ENCODE data around the gene NRN1.

Gene NRN1

DNA sequence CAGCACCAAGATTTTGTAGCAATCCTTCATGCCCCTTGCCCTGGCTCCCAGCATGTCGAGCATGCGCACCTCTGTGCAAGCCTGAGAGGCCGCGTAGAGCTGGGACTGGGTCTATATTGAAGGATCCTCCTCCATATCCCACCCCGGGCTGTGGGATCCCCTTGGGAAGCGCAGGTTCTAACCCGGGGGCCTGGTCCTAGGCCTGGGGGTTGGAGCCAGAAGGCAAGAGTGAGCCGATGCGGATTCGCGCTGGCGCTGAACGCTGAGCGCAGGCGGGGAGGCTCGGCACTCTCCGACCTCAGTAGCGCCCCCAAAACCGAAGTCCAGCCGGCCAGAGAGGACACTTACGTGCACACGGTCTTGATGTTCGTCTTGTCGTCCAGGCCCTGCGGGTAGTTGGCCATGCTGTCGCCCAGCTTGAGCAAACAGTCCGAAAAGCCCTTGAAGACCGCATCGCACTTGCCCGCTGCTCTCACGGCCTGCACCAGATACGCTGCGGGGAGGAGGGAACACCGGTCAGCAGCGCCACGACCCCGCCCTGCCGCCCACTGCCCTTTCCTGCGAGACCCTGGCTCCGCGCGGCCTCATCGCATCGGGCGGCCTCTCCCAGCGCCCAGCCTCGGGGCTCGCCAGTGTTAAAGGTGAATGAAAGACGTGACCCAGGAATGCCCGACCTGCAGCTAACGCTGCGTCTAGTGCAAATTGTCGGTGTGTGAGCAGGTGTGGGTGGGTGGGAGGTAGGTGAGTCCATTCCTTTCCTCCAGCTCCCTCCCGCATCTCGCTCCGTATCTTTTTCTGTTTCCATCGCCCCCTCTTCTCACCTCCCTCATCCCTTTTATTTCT lies 4.5 kb downstream of the NRN1 start:
- peak in 1 of 2 experiments; percentile 13 for DNase-seq

DNA sequence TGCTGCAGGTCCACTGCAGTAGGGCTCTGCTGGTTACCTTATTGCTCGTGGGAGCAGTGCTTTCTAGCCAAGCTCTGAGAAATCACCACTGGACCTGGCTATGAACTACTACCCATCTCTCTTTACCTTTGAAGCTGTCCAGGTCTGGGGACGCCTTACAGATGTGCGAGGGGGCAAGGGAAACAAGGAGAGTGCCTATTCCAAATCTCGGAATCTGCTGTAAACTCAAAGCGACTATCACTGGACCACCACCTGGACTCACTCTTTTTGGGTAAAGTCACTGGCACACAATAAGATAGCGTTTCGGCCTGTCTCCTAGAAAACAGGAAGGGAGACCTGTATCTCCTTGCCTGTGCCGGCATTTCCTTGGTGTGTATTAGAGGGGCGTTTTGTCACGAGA lies 5.3 kb downstream of the NRN1 start:
- DNase-seq: no peak

DNA sequence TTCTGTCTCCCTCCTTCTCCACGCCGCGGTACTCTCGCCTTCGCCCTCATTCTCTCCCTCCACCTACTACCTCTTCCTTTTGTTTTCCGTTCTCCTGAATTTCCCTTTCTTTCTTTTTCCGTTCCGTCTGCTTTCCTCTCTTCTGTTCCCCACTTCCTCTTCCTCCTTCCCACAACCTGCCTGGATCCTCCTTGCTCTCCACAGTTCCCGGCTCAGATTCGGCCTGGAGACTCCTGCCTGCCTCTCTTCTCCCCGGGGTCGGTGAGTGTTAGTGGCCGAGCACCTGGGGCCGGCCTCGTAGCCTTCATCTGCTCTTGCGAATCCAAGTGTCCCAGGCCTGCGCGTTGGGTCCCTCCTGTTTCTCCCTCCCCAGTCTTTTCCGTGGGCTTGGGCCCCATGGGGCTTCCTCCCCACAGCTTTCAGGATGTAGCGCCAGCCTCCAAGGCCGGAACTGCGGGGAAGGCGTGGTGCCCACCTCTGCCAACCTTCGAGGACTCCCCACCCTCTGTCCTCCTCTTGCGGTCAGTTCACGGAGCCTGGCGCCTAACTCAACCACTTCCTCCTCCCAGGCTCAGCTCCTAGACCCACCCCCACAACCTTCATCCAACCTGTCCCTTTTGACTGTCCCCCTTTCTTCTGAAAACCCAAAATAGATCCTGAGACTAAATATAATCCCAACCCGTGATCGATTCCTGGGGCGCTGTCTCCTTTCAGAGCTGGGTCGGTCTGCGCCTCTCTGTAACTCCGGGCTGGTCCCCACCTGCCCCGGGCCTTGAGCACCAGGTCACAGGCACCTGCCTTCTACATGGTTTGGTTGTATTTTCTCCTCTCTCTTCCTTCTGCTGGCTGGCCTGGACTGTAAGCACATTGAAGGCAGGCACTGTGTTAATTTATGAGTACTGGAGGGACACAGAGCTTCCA lies 6.8 kb downstream of the NRN1 start:
- DNase-seq: no peak

DNA sequence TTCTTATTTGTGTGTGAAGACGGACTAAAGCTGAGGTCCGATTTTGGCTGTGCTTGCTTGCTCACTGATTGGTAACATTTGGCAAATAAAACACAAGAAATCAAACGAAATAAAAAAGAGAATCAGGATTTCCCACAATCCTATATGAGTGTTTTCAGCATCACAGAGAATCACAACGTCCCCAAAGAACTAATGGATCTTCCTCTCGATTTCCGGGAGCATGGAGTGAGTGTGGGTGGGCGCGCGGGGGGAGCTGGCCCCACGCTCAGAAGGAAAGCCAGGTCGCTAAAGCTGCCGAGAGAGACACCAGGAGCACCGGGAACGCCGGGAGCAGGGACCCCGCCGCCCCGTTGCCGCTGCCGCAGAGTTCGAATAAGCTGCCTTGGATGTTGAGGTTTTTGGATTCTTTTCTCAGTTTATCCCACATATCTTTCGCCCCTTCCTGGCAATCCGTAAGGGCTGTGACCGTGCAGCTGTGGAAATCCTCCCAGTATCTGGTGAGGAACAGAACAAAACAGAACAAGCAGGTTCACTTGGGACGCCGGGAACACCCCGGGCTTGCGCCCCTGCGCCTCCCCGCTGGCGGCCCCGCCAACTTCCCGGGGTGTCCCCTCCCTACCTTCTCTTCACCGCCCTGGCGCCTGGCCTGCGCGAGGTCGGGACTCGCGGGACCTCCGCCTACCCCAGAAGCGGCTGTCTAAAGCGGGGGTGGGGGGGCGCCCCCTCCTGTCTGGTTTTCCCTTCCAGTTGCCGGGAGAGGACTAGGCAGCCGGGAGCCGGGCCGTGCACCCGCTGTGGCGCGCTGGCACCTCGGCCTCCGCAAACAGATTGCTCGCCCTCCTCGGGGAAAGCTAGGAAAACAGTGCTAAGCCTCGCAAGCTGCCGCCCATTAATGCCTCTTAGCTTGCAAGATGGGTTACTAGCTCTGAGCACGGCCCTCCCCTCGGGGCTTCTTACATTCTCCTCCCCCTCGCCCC lies 7.7 kb downstream of the NRN1 start:
- no peak for DNase-seq

DNA sequence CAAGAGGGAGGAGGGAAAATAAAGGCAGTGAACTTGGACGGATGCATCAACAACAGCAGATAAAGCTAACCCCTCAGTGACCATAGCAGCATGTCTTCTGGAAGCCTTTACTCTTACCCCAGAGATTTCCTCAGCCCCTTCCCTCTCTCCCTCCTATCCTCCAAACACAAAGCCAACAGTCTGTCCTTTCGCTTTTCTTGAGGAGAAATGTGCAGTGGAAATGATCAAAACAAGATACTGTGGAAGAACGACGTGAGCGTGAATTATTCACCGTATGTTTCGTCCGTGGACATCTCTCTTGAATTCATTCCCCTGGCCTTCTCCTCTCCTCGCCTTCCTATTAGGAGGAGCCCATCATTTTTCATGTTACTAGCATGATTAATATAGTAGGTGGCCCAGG lies 8.5 kb downstream of the NRN1 start:
- DNase-seq: no peak

DNA sequence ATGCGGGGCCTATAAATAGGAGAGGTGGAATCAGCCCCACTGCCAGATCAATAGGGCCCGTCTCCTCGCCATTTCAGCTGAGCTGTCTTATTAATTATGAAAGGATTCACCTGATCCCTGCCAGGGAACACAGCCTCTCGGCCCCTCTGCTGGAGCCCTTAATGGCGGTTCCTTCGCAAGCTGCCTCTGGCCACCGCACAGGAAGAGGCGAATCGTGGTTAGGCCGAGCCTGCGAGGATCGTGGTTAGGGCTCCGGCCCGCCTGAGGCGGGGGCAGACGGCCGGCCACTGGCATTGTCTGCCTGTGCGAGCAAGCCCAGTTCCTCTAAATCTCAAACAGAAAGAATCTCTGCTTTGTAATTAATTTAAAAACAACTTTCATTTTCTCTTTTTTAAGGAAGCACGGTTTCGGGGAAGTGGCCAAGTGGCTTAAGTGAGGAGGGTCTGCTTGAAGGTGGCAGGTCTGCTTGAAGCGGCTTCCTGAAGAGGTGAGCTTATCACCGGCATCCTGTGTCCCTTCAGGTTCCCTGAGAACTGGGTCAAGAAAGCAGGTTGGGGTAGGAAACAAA lies 9.2 kb downstream of the NRN1 start:
- peak in 1 of 2 experiments; percentile 7 for DNase-seq

DNA sequence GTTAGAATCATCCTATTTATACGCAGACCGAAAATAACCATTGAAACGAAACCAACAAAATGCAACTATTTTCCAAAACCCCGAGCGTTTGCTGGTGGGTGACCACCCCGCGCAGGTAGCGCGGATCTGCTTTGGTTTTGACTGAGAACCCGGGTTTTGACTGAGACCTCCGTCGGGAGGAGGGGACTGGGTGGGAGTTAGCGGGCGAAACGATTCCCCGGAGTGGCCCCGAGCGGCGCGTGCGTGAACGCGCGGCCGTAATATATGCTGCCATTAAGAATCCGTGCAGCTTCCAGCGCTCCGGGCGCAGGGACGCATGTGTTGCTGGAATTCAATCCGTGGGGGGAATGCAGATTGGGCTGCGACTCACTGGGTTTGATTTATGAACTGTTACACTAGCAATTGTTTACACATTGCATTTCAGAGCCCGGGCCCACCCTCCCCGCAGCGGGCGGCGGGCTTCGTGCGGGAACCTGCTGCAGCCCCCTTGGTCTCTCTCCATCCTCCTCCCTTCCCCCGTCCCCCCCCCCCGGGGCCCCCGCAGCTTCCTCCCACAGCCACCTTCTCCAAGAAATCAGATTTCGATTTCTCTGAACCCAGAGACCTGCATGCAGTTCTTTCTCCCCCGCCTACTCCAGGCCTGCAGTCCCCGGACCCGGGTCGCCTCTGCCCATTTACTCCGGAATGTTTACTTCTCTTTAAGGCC lies 9.9 kb downstream of the NRN1 start:
- no peak for DNase-seq

DNA sequence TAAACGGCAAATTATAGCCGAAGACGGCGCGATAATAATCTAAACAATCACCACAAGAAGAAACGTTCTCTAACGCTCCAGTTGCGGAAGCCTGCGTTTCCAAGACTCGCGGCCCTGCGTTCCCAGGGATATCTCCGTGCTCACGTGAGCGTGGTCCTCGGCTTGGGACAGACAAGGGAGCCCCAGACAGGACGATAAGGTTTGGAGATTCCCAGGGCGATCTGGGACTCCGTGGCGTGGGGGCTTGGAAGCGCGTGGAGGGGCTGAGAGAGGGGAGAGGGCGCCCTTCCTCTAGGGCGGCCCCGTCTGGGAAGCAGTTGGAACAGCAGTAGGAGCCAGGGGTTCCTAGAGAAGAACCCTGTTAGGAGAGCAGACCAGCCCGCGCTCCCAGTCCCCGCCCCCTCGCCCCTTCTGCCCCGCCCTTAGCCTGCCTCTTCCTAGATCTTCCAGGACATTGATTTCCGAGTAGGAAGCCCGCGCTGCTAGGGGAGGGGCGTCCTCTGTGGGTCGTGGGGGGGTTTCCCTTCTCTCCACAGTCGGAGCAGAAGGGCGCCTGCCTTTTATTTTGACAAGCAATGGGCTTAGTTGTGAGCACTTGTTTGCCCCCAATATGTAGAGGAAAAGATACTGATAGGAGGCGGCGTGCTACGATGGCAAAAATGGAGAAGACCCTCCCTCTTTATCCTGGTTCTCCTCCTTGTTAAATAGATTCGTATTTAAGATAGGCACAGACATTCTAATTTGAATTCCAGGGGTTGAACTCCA lies 10.6 kb downstream of the NRN1 start:
- DNase-seq: peak in 1 of 2 experiments; percentile 31

DNA sequence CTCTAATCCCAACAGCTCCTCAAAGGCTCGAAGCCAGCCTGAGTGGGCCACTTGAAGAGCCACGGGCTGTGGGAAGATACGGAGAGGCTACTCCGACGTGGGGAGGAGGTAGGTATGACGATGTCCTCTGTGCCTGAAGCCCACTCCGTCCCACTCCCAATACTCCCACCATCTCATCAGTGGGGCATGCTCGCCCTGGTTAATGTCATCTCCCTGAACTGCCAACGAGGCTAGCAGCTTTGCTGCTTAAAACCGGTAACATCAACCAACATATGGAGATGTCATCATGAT lies 11.1 kb downstream of the NRN1 start:
- no peak for DNase-seq

DNA sequence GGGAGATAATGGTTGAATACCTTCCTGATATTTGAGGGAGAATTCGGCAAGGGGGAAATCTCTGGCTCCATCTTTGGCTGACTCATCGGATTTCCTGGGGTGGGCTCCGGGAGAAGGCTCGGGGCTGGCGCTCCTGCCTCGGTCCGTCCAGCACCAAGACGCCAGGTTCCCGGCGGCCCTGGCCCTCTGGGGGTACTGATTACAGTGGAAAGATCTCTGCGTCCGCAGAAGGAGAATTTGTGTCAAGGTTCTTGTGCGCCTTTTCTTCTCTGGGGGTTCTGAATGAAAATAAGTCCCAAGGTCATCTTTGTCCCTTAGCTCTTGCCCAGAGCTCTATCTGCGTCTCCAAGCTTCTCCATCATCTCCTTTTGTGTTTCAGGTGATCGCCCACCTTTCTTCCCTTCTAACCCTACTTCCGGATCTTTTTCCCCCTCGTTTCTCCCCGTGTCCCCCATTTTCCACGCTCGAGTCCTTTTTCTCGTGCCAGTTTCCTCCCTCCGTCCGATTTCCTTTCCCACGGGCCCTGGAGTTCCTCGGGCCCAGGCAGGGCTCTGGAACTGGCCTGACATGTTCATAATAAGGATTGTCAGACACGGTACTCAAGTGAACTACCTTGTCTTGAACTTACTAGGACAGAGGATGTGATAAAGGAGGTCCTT lies 11.6 kb downstream of the NRN1 start:
- DNase-seq: no peak

DNA sequence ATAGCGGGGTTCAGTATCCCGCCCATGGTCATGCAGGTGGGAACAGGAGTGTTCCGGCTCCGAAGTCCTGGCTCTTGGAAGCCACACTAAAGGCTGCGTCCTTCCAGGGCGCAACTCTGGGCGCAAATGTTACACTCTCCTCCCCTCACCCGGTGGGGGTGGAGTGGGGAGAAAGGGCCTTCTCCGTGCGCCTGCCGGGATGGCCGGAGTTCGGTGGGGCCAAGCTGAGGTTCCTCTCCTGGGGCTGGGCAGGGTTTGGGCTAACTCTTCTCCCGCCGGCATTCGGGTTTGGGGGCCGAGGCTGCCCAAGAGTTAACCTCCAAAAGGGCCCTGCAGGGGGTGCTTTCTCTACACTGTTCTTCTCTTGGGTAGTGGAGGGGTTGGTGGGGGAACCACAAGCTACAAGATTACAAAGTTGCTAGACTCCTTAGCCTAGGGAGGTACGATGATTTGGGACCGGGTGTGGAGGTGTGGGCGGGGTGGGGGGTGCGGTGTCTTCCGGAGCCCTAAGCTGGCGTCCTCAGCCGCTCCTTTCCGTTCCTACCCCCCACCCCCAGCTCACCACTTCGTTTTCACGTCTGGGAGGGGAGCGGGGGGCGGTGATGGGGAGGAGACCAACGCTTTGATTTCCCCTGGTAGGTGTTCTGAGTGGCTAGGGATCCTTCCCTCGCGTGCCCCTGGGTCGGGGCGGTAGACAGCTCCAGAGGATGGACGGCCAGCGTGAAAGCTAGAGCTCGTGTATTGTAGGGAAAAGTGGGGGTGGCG lies 12.3 kb downstream of the NRN1 start:
- DNase-seq: no peak

DNA sequence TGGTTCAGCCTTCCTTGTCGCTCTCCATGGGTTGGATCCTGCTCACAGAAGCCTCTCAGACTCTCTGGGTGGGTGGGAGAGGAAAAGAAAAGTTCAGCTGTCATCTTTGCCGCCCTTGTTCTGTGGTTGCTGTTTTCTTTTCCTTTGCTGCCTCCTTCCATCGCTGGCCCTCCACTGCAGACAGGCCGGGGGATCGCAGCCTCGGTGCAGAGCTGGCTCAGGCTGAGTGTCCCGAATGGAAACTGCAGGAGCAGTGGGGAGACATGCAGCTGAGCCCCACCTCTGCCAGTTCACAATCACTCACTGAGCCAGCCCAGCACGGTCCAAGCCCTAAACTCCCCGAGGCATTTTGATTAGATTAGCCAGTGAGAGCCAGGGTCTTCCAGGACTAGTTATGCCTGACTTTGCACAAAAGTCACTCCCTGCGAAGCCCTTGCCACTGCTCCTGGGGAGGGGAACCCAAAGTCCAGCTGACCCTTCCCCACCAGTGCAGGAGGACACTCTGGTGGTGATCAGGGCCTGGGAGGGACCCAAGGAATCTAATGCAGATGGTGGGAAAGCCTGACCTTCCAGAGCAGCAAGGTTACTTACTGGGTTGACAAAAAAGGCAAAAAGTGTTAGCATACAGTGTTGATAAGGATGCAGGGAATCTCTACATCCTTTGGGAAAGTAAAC lies 14.0 kb downstream of the NRN1 start:
- DNase-seq: no peak

DNA sequence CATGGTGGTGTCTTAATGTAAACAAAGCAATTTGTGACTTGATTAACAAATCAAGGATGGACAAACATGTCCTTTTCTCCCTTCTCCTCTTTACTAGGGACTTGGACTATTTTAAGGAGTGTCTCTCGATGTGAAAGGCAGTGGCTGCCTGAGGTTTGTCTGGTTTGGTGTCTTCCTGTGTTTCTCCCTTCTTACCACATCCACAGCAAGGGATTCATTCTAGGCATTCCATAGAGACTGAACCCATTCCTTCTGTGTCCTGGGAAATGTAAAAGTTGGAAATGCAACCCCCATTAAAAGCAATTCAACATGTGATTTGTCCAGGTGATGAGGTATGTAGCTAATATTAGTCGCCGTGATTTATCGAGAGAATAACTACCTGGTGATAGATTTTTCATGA lies 15.9 kb downstream of the NRN1 start:
- DNase-seq: no peak

DNA sequence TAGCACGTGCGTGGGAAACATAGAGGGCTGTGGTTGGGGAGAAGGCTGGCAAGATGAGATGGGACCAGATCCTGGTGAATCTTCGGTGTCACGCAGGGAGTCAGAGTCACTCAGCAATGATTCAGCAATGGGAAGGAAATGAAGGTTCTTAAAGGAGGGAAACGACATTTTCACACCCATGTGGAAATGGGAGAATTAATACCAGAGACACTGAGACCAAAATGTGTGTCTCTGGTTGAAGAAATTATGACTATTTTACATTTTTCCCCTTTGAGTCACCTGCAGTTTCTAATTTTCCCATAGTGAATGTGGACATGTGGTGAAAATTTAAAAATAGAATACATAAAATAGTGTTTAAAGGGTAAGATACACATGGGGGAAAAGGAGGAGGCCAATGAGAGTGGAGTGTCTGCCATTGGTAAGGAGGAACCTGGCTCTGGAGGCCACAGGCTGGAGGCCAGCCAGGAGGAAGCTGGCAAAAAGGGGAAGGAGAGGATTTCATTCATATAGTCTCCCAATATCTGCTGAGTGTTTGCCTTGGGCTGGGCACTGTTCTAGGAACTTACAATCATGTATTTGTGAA lies 17.5 kb downstream of the NRN1 start:
- no peak for DNase-seq

DNA sequence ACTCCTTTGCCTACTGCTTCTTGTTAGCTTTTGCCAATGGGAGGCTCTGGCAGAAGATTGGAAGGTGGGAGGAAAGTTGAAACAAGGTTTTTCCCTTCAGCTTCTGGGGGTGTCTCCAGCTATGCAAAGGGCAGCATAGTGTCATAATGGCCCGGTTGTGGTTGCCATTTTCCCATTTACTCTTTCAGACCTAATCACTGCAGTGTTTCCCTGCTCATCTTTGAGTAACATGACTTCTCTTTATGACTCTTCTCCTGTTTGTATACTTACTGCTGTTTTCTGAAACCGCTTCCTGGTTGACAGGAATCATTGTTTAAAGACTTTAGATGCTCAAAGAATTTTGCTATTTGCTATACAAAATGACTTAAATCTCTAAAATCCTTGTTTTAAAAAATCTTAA lies 19.9 kb downstream of the NRN1 start:
- DNase-seq: no peak

DNA sequence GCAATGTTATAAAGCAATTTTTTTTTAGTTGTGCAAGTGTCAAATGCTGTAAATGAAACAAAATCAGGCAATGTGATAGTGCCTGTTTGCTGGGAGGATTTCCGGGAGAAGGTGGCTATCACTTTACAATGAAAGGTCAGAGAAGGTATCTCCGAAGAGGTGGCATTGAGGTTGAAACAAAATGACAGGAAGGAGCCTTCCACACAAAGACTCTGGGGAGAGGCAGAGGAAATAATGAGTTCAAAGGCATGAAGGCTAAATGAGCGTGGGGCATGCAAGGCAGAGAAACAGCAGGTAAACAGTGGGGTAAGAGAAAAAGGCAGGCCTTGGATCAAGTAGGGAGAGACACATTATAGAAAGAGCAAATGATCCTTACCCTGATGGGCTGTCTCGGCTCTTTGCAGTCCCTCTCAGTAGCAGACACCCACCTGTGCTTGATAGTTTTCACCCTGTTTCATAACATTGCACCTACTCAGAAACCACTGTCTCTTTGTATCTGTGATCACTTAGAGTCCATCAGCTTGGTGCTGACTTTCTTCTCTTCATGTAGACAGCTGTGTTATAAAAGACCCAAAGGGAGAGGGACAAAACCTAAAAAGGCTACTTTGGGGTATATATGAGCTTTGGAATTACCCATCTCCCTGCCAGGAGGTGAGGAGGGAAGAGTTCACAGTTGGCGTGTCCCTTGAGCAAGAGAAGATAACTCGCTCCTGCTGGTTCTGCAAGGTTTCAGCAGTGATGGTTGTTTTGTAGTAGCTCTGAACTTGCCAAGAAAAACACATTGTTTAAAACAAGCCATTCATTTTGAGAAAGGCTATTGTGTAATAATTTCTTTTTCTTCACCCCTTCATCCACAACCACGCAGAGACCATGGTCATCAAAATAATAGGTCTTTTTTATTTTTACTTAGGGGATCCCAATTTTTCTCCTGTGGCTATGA lies 22.3 kb downstream of the NRN1 start:
- DNase-seq: no peak

Data from cerebellar nuclear complex (tissue), 1 donor.